HTERT RPE-1 (cell line): ENCODE data around the gene WIPF1.

Experiments used
- in situ Hi-C: fragments of 300-500 bp; cut with MboI; formaldehyde crosslinking; loops from 4 replicates; pipeline ENCODE4 v1.14.3; 2020; ENCODE audit warnings: low sequenced_read_pairs

WIPF1 gene

GRCh38 chr2:174545240-174545639 is 52.4 kb downstream of the WIPF1 start:
- in situ Hi-C loops: no loop called here

- in situ Hi-C loops: no loop called here
Observed at GRCh38 chr2:174544802-174545201, 52.8 kb downstream of the WIPF1 start.

- in situ Hi-C loops: no loop called here
Observed at GRCh38 chr2:174544156-174544555, 53.4 kb downstream of the WIPF1 start.

GRCh38 chr2:174540893-174541292 is 56.7 kb downstream of the WIPF1 start:
- in situ Hi-C loops: no loop called here

GRCh38 chr2:174535757-174536703 is 61.6 kb downstream of the WIPF1 start:
- in situ Hi-C loops: no loop called here

GRCh38 chr2:174535083-174535482 is 62.5 kb downstream of the WIPF1 start:
- in situ Hi-C loops: no loop called here

- in situ Hi-C loops: no loop called here
Observed at GRCh38 chr2:174529916-174530315, 67.7 kb downstream of the WIPF1 start.

GRCh38 chr2:174527959-174528358 is 69.6 kb downstream of the WIPF1 start:
- in situ Hi-C loops: no loop called here

- in situ Hi-C loops: no loop called here
Observed at GRCh38 chr2:174527101-174527721, 70.4 kb downstream of the WIPF1 start.

GRCh38 chr2:174524527-174524926 is 73.1 kb downstream of the WIPF1 start:
- in situ Hi-C loops: no loop called here

GRCh38 chr2:174522553-174522952 is 75.1 kb downstream of the WIPF1 start:
- in situ Hi-C loops: no loop called here

GRCh38 chr2:174518395-174518794 is 79.2 kb downstream of the WIPF1 start:
- in situ Hi-C loops: no loop called here

GRCh38 chr2:174516501-174517378 is 80.9 kb downstream of the WIPF1 start:
- in situ Hi-C loops: no loop called here

GRCh38 chr2:174512345-174512744 is 85.3 kb downstream of the WIPF1 start:
- in situ Hi-C loops: no loop called here

- in situ Hi-C loops: no loop called here
Observed at GRCh38 chr2:174511580-174512260, 85.9 kb downstream of the WIPF1 start.

GRCh38 chr2:174510583-174511189 is 86.9 kb downstream of the WIPF1 start:
- in situ Hi-C loops: no loop called here
